SK-N-SH (cell line): Measurements from ENCODE around the gene CPZ. TPM values are rescaled to one million over a fixed set of nuclear protein-coding genes. Genes with fewer than 3 reads are reported as not detected.

ENCODE experiments used
- CTCF ChIA-PET: fragments of 300-600, 350-600 bp; formaldehyde crosslinking; extraction: SDS; loops from one replicate; lab custom pipeline; 2021; lab: Yijun Ruan, JAX
- POLR2A ChIA-PET: fragments of 350-600 bp; sonication (Branson Sonifier 250); formaldehyde crosslinking; extraction: SDS; loops from one replicate; lab custom pipeline; 2020; ENCODE audit warnings: antibody characterized with exemption, inconsistent platforms; lab: Yijun Ruan, JAX
- DNase-seq: peaks from one replicate; pipeline ENCODE4 v3.0.0; 2012
- H2AFZ ChIP-seq: fragments of 200-600 bp; sonication (generic); 2 replicates; pipeline ENCODE4 v1.8.1; 2016; ENCODE audit warnings: antibody characterized with exemption, mild to moderate bottlenecking, low read depth
- H3F3A ChIP-seq: fragments of 200-600 bp; sonication (generic); replicated peaks from 2 replicates; pipeline ENCODE3; 2016; ENCODE audit warnings: antibody characterized with exemption, mild to moderate bottlenecking; ENCODE audit not compliant: insufficient read depth
- H3K27ac ChIP-seq, 2 experiments: fragments of 200-500 bp in 1 of 2; fragments of 200-600 bp in 1 of 2; sonication (Bioruptor generic) in 1 of 2; sonication (generic), shearing (Covaris generic) in 1 of 2; 2 replicates each; pipeline versions ENCODE4 v1.5.1 to v1.6.1; 2014 to 2016; ENCODE audit warnings: low read depth in 2 of 2, inconsistent platforms in 1 of 2, low read length in 1 of 2, mild to moderate bottlenecking in 1 of 2, mixed read lengths in 1 of 2
- H3K27me3 ChIP-seq: fragments of 200-600 bp; sonication (generic), shearing (Covaris generic); 2 replicates; pipeline ENCODE4 v1.6.1; 2016; ENCODE audit warnings: mixed run types; ENCODE audit not compliant: insufficient read depth
- H3K36me3 ChIP-seq, 2 experiments: fragments of 200-500 bp in 1 of 2; fragments of 200-600 bp in 1 of 2; sonication (Bioruptor generic) in 1 of 2; sonication (generic) in 1 of 2; replicated peaks in 1 of 2; 2 replicates each; pipeline versions ENCODE3 to v1.5.1; 2014 to 2016; ENCODE audit warnings: low read length in 1 of 2, mild to moderate bottlenecking in 1 of 2; ENCODE audit not compliant: insufficient read depth in 2 of 2, control insufficient read depth in 1 of 2
- H3K4me1 ChIP-seq, 2 experiments: fragments of 200-500 bp in 1 of 2; fragments of 200-600 bp in 1 of 2; sonication (Bioruptor generic) in 1 of 2; sonication (generic), shearing (Covaris generic) in 1 of 2; 2 replicates each; pipeline versions ENCODE4 v1.5.1 to v1.6.1; 2014 to 2016; ENCODE audit warnings: low read depth in 1 of 2, low read length in 1 of 2, mixed run types in 1 of 2; ENCODE audit not compliant: insufficient read depth in 2 of 2, control insufficient read depth in 1 of 2
- H3K4me2 ChIP-seq: fragments of 200-600 bp; sonication (generic), shearing (Covaris generic); 2 replicates; pipeline ENCODE4 v1.6.1; 2017; ENCODE audit warnings: mixed run types
- H3K4me3 ChIP-seq, 2 experiments: fragments of 200-500 bp in 1 of 2; fragments of 200-600 bp in 1 of 2; sonication (Bioruptor generic) in 1 of 2; sonication (generic), shearing (Covaris generic) in 1 of 2; 2 replicates each; pipeline versions ENCODE4 v1.5.1 to v1.8.1; 2014 to 2016; ENCODE audit warnings: low read depth in 2 of 2, inconsistent platforms in 1 of 2, low read length in 1 of 2, mild to moderate bottlenecking in 1 of 2, mixed read lengths in 1 of 2, moderate library complexity in 1 of 2
- H3K79me2 ChIP-seq: fragments of 200-600 bp; sonication (generic); 2 replicates; pipeline ENCODE4 v1.8.1; 2017; ENCODE audit warnings: mild to moderate bottlenecking; ENCODE audit not compliant: insufficient read depth
- H3K9ac ChIP-seq: fragments of 200-600 bp; sonication (generic); 2 replicates; pipeline ENCODE4 v1.6.1; 2017; ENCODE audit warnings: mixed run types
- H3K9me2 ChIP-seq: fragments of 200-600 bp; sonication (generic); 2 replicates; pipeline ENCODE4 v1.6.1; 2017; ENCODE audit warnings: mixed run types
- H3K9me3 ChIP-seq: fragments of 200-600 bp; sonication (generic); 2 replicates; pipeline ENCODE4 v1.6.1; 2017; ENCODE audit warnings: mixed run types, mild to moderate bottlenecking, moderate library complexity
- H4K20me1 ChIP-seq: fragments of 200-600 bp; sonication (generic); 2 replicates; pipeline ENCODE4 v1.6.1; 2017; ENCODE audit warnings: mild to moderate bottlenecking, mixed run types; ENCODE audit not compliant: insufficient read depth
- CHD2 ChIP-seq: fragments of 150-350 bp; IDR thresholded peaks from 2 replicates; pipeline ENCODE4 v1.6.1; 2018; ENCODE audit warnings: low read length; ENCODE audit not compliant: partially characterized antibody
- CTCF ChIP-seq: fragments of 200-600 bp; sonication (generic); IDR thresholded peaks from 2 replicates; pipeline ENCODE4 v1.6.1; 2017; ENCODE audit warnings: antibody characterized with exemption, mild to moderate bottlenecking, moderate library complexity
- ELF1 ChIP-seq: IDR thresholded peaks from 2 replicates; pipeline ENCODE4 v1.4.0; 2012
- FOSL2 ChIP-seq: IDR thresholded peaks from 2 replicates; pipeline ENCODE4 v1.4.0; 2012; ENCODE audit warnings: low read depth, mild to moderate bottlenecking, moderate library complexity, borderline replicate concordance
- GABPA ChIP-seq: IDR thresholded peaks from 2 replicates; pipeline ENCODE4 v1.4.0; 2012; ENCODE audit warnings: low read depth, mild to moderate bottlenecking
- GATA2 ChIP-seq: sonication (generic); formaldehyde crosslinking; IDR thresholded peaks from 2 replicates; pipeline ENCODE4 v1.5.0; 2020; ENCODE audit warnings: mild to moderate bottlenecking, missing genetic modification reagents
- JUND ChIP-seq: IDR thresholded peaks from 2 replicates; pipeline ENCODE4 v1.4.0; 2012
- NFIC ChIP-seq: IDR thresholded peaks from 2 replicates; pipeline ENCODE4 v1.4.0; 2012; ENCODE audit warnings: borderline replicate concordance
- PBX3 ChIP-seq: IDR thresholded peaks from 2 replicates; pipeline ENCODE4; 2012
- POLR2AphosphoS5 ChIP-seq: IDR thresholded peaks from 2 replicates; pipeline ENCODE4 v1.6.1; 2012; ENCODE audit warnings: low read depth, low read length
- RXRA ChIP-seq: IDR thresholded peaks from 2 replicates; pipeline ENCODE4 v1.4.0; 2012; ENCODE audit warnings: low read depth, mild to moderate bottlenecking, borderline replicate concordance
- SIN3A ChIP-seq: IDR thresholded peaks from 2 replicates; pipeline ENCODE4 v1.6.1; 2012; ENCODE audit warnings: low read depth, mild to moderate bottlenecking, low read length, moderate library complexity, borderline replicate concordance
- SMC3 ChIP-seq: IDR thresholded peaks from 2 replicates; pipeline ENCODE4 v1.6.1; 2012; ENCODE audit warnings: low read depth, low read length, improper control_type of control experiment
- TAF1 ChIP-seq: IDR thresholded peaks from 2 replicates; pipeline ENCODE4 v1.6.1; 2012; ENCODE audit warnings: low read depth, mild to moderate bottlenecking, low read length, moderate library complexity, borderline replicate concordance
- USF2 ChIP-seq: fragments of 150-350 bp; IDR thresholded peaks from 2 replicates; pipeline ENCODE4 v1.6.1; 2017; ENCODE audit warnings: antibody characterized with exemption, low read length, low read depth, borderline replicate concordance
- WGBS: methylation state at CpG from one replicate; pipeline ENCODE4 v1.1.6; 2017; ENCODE audit warnings: low lambda C conversion rate; 5-methylcytosine and 5-hydroxymethylcytosine counted together
- polyA plus RNA-seq, 3 experiments: library from polyadenylated mRNA; depleted of rRNA; stranded (reverse); fragments of >200 nt; gene quantifications; 2 replicates each; pipeline ENCODE4 v1.2.3, GENCODE V29; 2012

Gene CPZ
- polyA plus RNA-seq, 1 of the 3 experiments (the other 2 are of a cell fraction): not detected

GRCh38 chr4:8589336-8589735 is 3.2 kb upstream of the CPZ start:
- POLR2A ChIA-PET: no interaction called here
- Histone ChIP-seq H3F3A (no peaks in the 10 kb centered on the region), H3K79me2 (no peaks in the 10 kb centered on the region), H3K9me2 (no peaks in the 10 kb centered on the region), H2AFZ (no peak overlapping the region)
- peak; percentile 17 for DNase-seq
- TF ChIP-seq USF2 (no peak), FOSL2 (no peak), SMC3 (no peak), CHD2 (no peak), JUND (no peak), TAF1 (no peak), GABPA (no peak), GATA2 (CRISPR knock-in tag) (no peak), RXRA (no peak), SIN3A (no peak), POLR2AphosphoS5 (no peak), NFIC (no peak), CTCF (no peak)
- TF ChIP-seq, all 33 proteins: peak for 0
- Histone ChIP-seq H3K27ac (no peak overlapping the region), H3K9me3 (no peaks in the 10 kb centered on the region), H3K4me2 (no peak overlapping the region), H3K27me3 (no peaks in the 10 kb centered on the region; the same call in 1 of the 2 replicates), H4K20me1 (no peaks in the 10 kb centered on the region), H3K9ac (no peak overlapping the region), H3K4me3 (no peak overlapping the region), H3K36me3 (no peaks in the 10 kb centered on the region), H3K4me1 (peaks cover 0 to 13% of the 10 kb centered on the region in 2 experiments; a peak in 1 of 4 replicates)
- CTCF ChIA-PET: interaction anchor here (0.6 to 7.4 kb wide), 7 partner anchors 9 to 347 kb away, joined by 3 to 54 read pairs (median 4); partner anchors contain the start of gene GPR78
- WGBS: 52% methylated on average over 10 of the region's 10 CpGs

- Histone ChIP-seq H3K9me2 (no peaks in the 10 kb centered on the region), H3K4me1 (peaks cover 0 to 13% of the 10 kb centered on the region in 2 experiments; a peak in 1 of 4 replicates), H3K27ac (no peak overlapping the region), H2AFZ (no peak overlapping the region), H3K9me3 (no peaks in the 10 kb centered on the region), H3K4me3 (no peak overlapping the region), H3K4me2 (no peak overlapping the region), H3K79me2 (no peaks in the 10 kb centered on the region), H3K9ac (no peak overlapping the region), H3K36me3 (no peaks in the 10 kb centered on the region), H3F3A (no peaks in the 10 kb centered on the region), H4K20me1 (no peaks in the 10 kb centered on the region), H3K27me3 (no peaks in the 10 kb centered on the region)
- no peak for TF ChIP-seq ELF1
- TF ChIP-seq PBX3: no peak
- no peak for TF ChIP-seq USF2
- 24% methylated on average over 10 of the region's 11 CpGs for WGBS
- CTCF ChIA-PET: interaction anchor here (0.6 to 7.4 kb wide), 7 partner anchors 10 to 348 kb away, joined by 3 to 54 read pairs (median 4); partner anchors contain the start of gene GPR78
- POLR2A ChIA-PET: no interaction called here
- DNase-seq: peak; percentile 60
These were observed 2.6 kb upstream of the CPZ start for GRCh38 chr4:8589823-8590545.
